CD8-positive, alpha-beta memory T cell (primary cell): ENCODE measurements around the gene SYNE3. TPM values are rescaled to one million over a fixed set of nuclear protein-coding genes. Genes with fewer than 3 reads are reported as not detected.

Experiments used
- CTCF ChIA-PET: fragments of 350-600 bp; sonication (Branson Sonifier 250); formaldehyde crosslinking; loops from one replicate; lab custom pipeline; 2021; ENCODE audit warnings: antibody characterized with exemption; lab: Charles Lee
- POLR2A ChIA-PET: fragments of 350-600 bp; sonication (Branson Sonifier 250); formaldehyde crosslinking; loops from one replicate; lab custom pipeline; 2021; ENCODE audit warnings: antibody characterized with exemption; lab: Charles Lee
- DNase-seq, 5 donors: peaks; one replicate each; pipeline versions ENCODE4 v3.0.0 to v3.0.0-alpha.2; 2020 to 2022; ENCODE audit warnings: mixed read lengths in 1 of 5
- H3K27ac ChIP-seq: one replicate; pipeline ENCODE4 v1.7.0; 2013; ENCODE audit warnings: low read depth, mild to moderate bottlenecking, low read length, moderate library complexity
- H3K27me3 ChIP-seq: 2 replicates; pipeline ENCODE4 v1.7.0; 2013; ENCODE audit warnings: low read length, mild to moderate bottlenecking; ENCODE audit not compliant: insufficient read depth, poor library complexity, severe bottlenecking
- H3K36me3 ChIP-seq: 2 replicates; pipeline ENCODE4 v1.7.0; 2013; ENCODE audit warnings: mild to moderate bottlenecking, low read length, moderate library complexity; ENCODE audit not compliant: insufficient read depth
- H3K4me1 ChIP-seq: 2 replicates; pipeline ENCODE4 v1.7.0; 2013; ENCODE audit warnings: mild to moderate bottlenecking, low read length, moderate library complexity; ENCODE audit not compliant: insufficient read depth
- H3K4me3 ChIP-seq: 2 replicates; pipeline ENCODE4 v1.7.0; 2013; ENCODE audit warnings: mild to moderate bottlenecking, low read length
- H3K9me3 ChIP-seq: 2 replicates; pipeline ENCODE4 v1.7.0; 2013; ENCODE audit warnings: mild to moderate bottlenecking, low read length
- H3K27ac Mint-ChIP-seq, 8 donors: one replicate each; pipeline ENCODE4 v1.8.0; 2020 to 2021; ENCODE audit warnings: mixed read lengths in 8 of 8, mild to moderate bottlenecking in 6 of 8, inconsistent platforms in 3 of 8, moderate library complexity in 3 of 8
- H3K27me3 Mint-ChIP-seq, 2 donors: one replicate each; pipeline ENCODE4 v1.8.0; 2020 to 2021; ENCODE audit warnings: mixed read lengths in 2 of 2, mild to moderate bottlenecking in 1 of 2, moderate library complexity in 1 of 2
- H3K36me3 Mint-ChIP-seq, 3 donors: one replicate each; pipeline ENCODE4 v1.8.0; 2020 to 2021; ENCODE audit warnings: mixed read lengths in 3 of 3, inconsistent platforms in 1 of 3, mild to moderate bottlenecking in 1 of 3
- H3K4me1 Mint-ChIP-seq, 3 donors: one replicate each; pipeline ENCODE4 v1.8.0; 2020 to 2021; ENCODE audit warnings: mixed read lengths in 3 of 3, inconsistent platforms in 1 of 3, mild to moderate bottlenecking in 1 of 3
- H3K4me3 Mint-ChIP-seq, 7 donors: one replicate each; pipeline ENCODE4 v1.8.0; 2020 to 2021; ENCODE audit warnings: mixed read lengths in 7 of 7, mild to moderate bottlenecking in 6 of 7, moderate library complexity in 4 of 7, inconsistent platforms in 2 of 7
- H3K9me3 Mint-ChIP-seq, 5 donors: one replicate each; pipeline ENCODE4 v1.8.0; 2020 to 2022; ENCODE audit warnings: mixed read lengths in 5 of 5, mild to moderate bottlenecking in 3 of 5, moderate library complexity in 2 of 5, inconsistent platforms in 1 of 5
- polyA plus RNA-seq: library from polyadenylated mRNA; unstranded; fragments of 300-500 nt; fragmentation: Illumina TruSeq; gene quantifications from one replicate; pipeline ENCODE4 v1.2.3, GENCODE V29; 2021
- total RNA-seq, 2 experiments: library from RNA; stranded (reverse); gene quantifications; one replicate each; pipeline ENCODE4 v1.2.3, GENCODE V29; 2021

Gene SYNE3
- total and polyA plus RNA-seq, 3 experiments from 2014 or later: 4.3 to 39.7 (median 37.6) TPM

DNA sequence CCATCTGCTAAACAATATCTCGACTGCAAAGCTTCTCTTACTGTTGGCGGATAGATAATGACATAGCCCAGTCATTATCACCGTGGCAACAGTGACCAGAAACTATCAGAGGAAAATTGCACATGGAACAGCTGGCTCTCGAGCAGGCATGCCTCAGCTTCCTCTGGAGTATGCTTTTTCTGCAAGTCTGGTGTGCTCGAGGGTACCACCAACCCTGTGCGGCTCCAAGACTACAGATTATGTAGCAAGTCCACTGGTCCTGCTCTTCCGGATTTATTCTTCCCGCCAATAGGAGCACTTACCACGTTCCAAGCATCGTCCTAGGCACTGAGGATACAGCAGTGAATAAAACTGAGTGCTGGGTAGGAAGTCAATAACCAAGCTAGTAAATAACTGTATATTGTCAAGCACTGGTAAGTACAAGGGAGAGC lies 17.0 kb upstream of the SYNE3 start:
- Histone ChIP-seq H3K36me3 (no peaks in the 10 kb centered on the region), H3K4me1 (peaks cover 38% of the 10 kb centered on the region), H3K27ac (peak overlapping the region; percentile 84), H3K4me3 (peak overlapping the region; percentile 69), H3K9me3 (no peaks in the 10 kb centered on the region), H3K27me3 (no peaks in the 10 kb centered on the region)
- H3K27me3 Mint-ChIP-seq: peaks cover 0 to 4% of the 10 kb centered on the region in 2 donors
- H3K4me1 Mint-ChIP-seq: peaks cover 57 to 76% (median 73%) of the 10 kb centered on the region in 3 donors
- H3K36me3 Mint-ChIP-seq: peaks cover 0 to 30% (median 0%) of the 10 kb centered on the region in 3 donors
- H3K27ac Mint-ChIP-seq: peak overlapping the region; percentile 56 to 98 (median 96)
- ChIA-PET POLR2A (interaction anchor here (2.3 to 2.9 kb wide), 2 partner anchors 9 to 17 kb away, joined by 13 to 16 read pairs; partner anchors contain the start of gene SYNE3), CTCF (interaction anchor here (0.7 to 4.6 kb wide), 8 partner anchors 10 to 91 kb away, joined by 3 to 22 read pairs (median 4); partner anchors contain the start of gene SYNE3)
- DNase-seq: no peak
- peak overlapping the region; percentile 89 to 98 (median 92) for H3K4me3 Mint-ChIP-seq
- no peaks in the 10 kb centered on the region for H3K9me3 Mint-ChIP-seq

DNA sequence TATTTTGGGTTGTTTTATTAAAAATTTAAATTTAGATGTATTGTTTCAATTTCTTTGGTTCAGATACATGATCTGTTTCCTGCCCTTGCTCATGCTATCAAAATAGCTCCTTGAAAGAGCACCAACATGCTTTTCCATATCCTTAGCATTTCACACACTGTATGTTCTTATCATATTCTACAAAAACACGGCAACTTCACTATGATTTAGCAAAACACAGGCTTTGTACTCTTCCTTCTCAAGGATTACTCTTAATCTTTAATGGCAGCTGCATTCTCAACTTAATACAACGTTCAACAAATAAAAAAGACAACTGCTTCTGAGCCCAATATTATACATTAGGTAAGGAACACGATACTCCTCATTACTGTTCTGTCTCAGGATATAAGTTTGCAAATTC lies 15.5 kb upstream of the SYNE3 start:
- no peak for DNase-seq
- Mint-ChIP-seq H3K9me3 (no peaks in the 10 kb centered on the region), H3K4me3 (peak overlapping the region in 6 of 7 donors; percentile 2 to 98 (median 52)), H3K27ac (peak overlapping the region in 7 of 8 donors; percentile 56 to 94 (median 76)), H3K27me3 (peaks cover 0 to 4% of the 10 kb centered on the region in 2 donors), H3K36me3 (peaks cover 0 to 30% (median 0%) of the 10 kb centered on the region in 3 donors), H3K4me1 (peaks cover 53 to 69% (median 69%) of the 10 kb centered on the region in 3 donors)
- ChIA-PET POLR2A (interaction anchor here (2.9 kb wide), 1 partner anchor 8 kb away, joined by 13 read pairs; no protein-coding TSS in a partner anchor), CTCF (interaction anchor here (2.0 to 4.6 kb wide), 2 partner anchors 8 to 90 kb away, joined by 6 to 22 read pairs; no protein-coding TSS in a partner anchor)
- Histone ChIP-seq H3K27me3 (no peaks in the 10 kb centered on the region), H3K4me1 (peaks cover 41% of the 10 kb centered on the region), H3K27ac (no peak overlapping the region), H3K4me3 (no peak overlapping the region), H3K9me3 (no peaks in the 10 kb centered on the region), H3K36me3 (no peaks in the 10 kb centered on the region)

DNA sequence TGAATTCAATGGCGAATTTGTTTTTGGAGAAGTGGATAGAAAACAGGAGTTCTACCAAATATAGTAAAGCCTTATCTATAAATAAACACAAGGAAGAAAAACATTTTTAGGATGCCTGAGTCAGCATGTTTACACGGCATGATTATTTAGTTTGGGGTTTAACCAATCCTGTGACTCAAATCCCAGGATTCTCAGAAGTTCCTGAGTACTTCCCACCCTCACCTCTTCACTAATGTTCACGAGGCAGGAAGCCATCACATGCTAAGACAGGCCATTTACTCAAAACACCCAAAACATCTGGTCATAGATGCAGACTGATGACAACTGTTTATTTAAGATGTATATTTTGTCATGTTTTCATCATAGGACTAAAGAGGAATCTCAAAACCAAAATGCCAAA lies 15.0 kb upstream of the SYNE3 start:
- ChIA-PET CTCF (interaction anchor here (1.1 to 2.0 kb wide), 2 partner anchors 11 to 89 kb away, joined by 3 to 6 read pairs; no protein-coding TSS in a partner anchor), POLR2A (no interaction called here)
- no peak for DNase-seq
- Histone ChIP-seq H3K9me3 (no peaks in the 10 kb centered on the region), H3K27me3 (no peaks in the 10 kb centered on the region), H3K4me3 (no peak overlapping the region), H3K4me1 (peaks cover 41% of the 10 kb centered on the region), H3K27ac (no peak overlapping the region), H3K36me3 (no peaks in the 10 kb centered on the region)
- peaks cover 0 to 4% of the 10 kb centered on the region in 2 donors for H3K27me3 Mint-ChIP-seq
- peaks cover 0 to 30% (median 0%) of the 10 kb centered on the region in 3 donors for H3K36me3 Mint-ChIP-seq
- no peaks in the 10 kb centered on the region for H3K9me3 Mint-ChIP-seq
- no peak overlapping the region for H3K4me3 Mint-ChIP-seq
- peak overlapping the region in 4 of 8 donors; percentile 11 to 89 (median 60) for H3K27ac Mint-ChIP-seq
- H3K4me1 Mint-ChIP-seq: peaks cover 48 to 69% (median 65%) of the 10 kb centered on the region in 3 donors

DNA sequence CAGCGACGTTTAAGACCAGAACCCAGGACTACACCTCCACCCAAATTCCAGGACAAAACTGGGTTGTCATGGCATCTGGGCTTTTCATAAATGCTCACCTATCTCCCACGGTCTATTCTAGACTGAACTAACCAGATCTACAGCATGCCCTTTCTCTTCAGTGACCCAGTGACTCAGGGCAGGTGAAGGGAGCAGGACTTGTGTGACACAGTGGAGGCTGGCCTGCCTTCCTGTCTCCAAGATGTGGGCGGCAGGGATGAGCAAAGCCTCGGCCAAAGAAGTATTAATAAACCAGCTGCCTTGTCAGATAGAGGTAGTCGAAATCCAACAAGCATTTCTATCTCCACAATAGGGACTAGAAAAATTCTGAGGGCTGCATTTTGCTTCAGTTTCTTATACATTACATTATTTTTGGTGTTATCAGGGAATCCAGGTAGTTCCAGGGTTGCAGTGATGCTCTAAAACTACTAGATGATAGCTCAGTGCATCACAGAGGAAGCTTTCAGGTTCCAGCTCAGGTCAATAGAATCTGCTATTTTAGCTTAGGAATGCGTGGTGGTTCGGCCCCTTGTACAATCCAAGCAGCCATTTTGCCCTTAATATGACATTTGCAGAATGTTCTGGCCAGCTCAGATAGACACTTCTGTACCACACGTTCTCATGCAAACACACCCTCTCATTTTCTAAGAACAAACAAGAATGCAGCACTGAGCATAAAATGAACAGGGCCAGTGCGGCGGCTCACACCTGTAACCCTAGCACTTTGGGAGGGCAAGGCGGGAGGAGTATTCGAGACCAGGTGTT lies 14.2 kb upstream of the SYNE3 start:
- H3K27ac ChIP-seq: no peak overlapping the region
- Mint-ChIP-seq H3K4me1 (peaks cover 44 to 69% (median 61%) of the 10 kb centered on the region in 3 donors), H3K4me3 (peak overlapping the region in 1 of 7 donors; percentile 37), H3K9me3 (no peaks in the 10 kb centered on the region), H3K36me3 (peaks cover 0 to 30% (median 0%) of the 10 kb centered on the region in 3 donors), H3K27me3 (peaks cover 0 to 4% of the 10 kb centered on the region in 2 donors), H3K27ac (peak overlapping the region in 7 of 8 donors; percentile 11 to 90 (median 64))
- H3K36me3 ChIP-seq: no peaks in the 10 kb centered on the region
- H3K4me1 ChIP-seq: peaks cover 33% of the 10 kb centered on the region
- CTCF ChIA-PET: interaction anchor here (0.7 to 2.0 kb wide), 3 partner anchors 10 to 88 kb away, joined by 3 to 6 read pairs (median 3); partner anchors contain the start of gene SYNE3
- no peak for DNase-seq
- POLR2A ChIA-PET: no interaction called here
- H3K9me3 ChIP-seq: no peaks in the 10 kb centered on the region
- no peaks in the 10 kb centered on the region for H3K27me3 ChIP-seq
- no peak overlapping the region for H3K4me3 ChIP-seq

DNA sequence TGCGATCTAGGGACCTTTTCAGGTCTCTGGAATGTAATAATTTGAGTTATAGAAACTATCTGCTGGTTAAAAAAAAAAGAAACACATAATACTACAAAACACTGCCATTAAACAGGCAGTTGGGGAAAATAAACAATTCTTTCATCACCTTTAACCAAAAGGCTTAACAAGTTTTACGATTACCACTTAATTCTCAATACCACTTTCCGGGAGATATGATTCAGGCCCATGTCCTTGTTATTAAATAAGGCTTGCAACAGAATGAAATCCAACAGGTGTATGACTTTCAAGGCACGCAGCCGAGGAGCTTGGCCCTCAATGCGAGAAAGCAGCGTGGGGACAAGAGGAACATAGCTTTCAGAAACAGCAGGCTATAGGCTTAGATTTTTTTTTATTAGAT lies 12.8 kb upstream of the SYNE3 start:
- H3K4me1 Mint-ChIP-seq: peaks cover 48 to 78% (median 66%) of the 10 kb centered on the region in 3 donors
- no peaks in the 10 kb centered on the region for H3K9me3 ChIP-seq
- no peak for DNase-seq
- no peaks in the 10 kb centered on the region for H3K27me3 Mint-ChIP-seq
- no peaks in the 10 kb centered on the region for H3K9me3 Mint-ChIP-seq
- H3K27ac ChIP-seq: no peak overlapping the region
- no peaks in the 10 kb centered on the region for H3K36me3 ChIP-seq
- peak overlapping the region in 3 of 8 donors; percentile 4 to 64 (median 63) for H3K27ac Mint-ChIP-seq
- ChIA-PET POLR2A (no interaction called here), CTCF (interaction anchor here (0.7 to 4.7 kb wide), 3 partner anchors 9 to 102 kb away, joined by 3 to 110 read pairs (median 6); no protein-coding TSS in a partner anchor)
- no peak overlapping the region for H3K4me3 Mint-ChIP-seq
- no peak overlapping the region for H3K4me3 ChIP-seq
- H3K4me1 ChIP-seq: peaks cover 40% of the 10 kb centered on the region
- H3K27me3 ChIP-seq: no peaks in the 10 kb centered on the region
- H3K36me3 Mint-ChIP-seq: peaks cover 0 to 22% (median 0%) of the 10 kb centered on the region in 3 donors

DNA sequence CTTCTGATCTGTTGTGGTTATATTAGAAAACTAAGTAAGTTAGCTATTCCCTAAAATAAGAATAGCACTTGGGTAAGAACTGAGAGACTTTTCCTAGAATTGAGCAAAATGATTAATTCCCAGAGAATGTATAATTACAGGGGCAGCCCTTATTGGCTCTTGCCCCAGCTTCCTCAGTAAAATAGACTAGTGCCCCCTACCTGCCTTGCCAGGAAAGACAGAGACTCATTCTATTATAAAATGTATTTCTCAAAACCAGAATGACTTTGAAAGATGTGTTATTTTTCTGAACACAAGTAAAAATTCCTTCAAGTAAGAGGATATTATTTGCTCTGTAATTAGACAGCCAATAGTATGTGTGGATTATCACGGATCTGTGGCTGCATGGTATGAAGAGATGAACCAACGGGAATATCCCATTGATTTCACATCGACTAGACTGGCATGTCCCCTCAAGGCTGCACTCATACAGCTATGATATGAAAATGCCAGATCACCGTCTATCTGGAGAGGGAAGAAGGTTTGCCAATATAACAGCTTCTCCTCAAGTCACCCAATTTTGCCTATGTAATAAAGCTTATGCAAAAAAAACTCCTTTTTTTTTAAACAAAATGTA lies 11.0 kb upstream of the SYNE3 start:
- no peaks in the 10 kb centered on the region for H3K9me3 ChIP-seq
- ChIA-PET CTCF (interaction anchor here (0.7 to 4.7 kb wide), 21 partner anchors 9 to 101 kb away, joined by 3 to 110 read pairs (median 5); partner anchors contain the start of genes GLRX5 and SYNE3), POLR2A (interaction anchor here (1.3 to 1.5 kb wide), 2 partner anchors 11 to 31 kb away, joined by 3 to 4 read pairs; partner anchors contain the start of gene SYNE3)
- no peak overlapping the region for H3K27ac ChIP-seq
- peaks cover 43% of the 10 kb centered on the region for H3K4me1 ChIP-seq
- peaks cover 51 to 81% (median 69%) of the 10 kb centered on the region in 3 donors for H3K4me1 Mint-ChIP-seq
- H3K4me3 ChIP-seq: no peak overlapping the region
- peak overlapping the region in 7 of 8 donors; percentile 1 to 91 (median 39) for H3K27ac Mint-ChIP-seq
- H3K36me3 ChIP-seq: no peaks in the 10 kb centered on the region
- peak in 4 of 5 donors; percentile 26 to 62 (median 40) for DNase-seq
- peak overlapping the region in 1 of 7 donors; percentile 2 for H3K4me3 Mint-ChIP-seq
- H3K27me3 ChIP-seq: no peaks in the 10 kb centered on the region
- H3K36me3 Mint-ChIP-seq: peaks cover 0 to 19% (median 0%) of the 10 kb centered on the region in 3 donors
- H3K27me3 Mint-ChIP-seq: no peaks in the 10 kb centered on the region
- no peaks in the 10 kb centered on the region for H3K9me3 Mint-ChIP-seq
